GM18511 (cell line): ENCODE measurements around the gene UGT2A1.
"Not testable (repeated sequence)": the region's sequence is repeated elsewhere in the genome, so short reads cannot be mapped to it uniquely, and the experiment has no call there.

Source experiments
- ATAC-seq: cut with Tn5 transposase; IDR thresholded peaks from one replicate; pipeline ENCODE4 v1.9.1; 2021; ENCODE audit warnings: mild to moderate bottlenecking, moderate library complexity; ENCODE audit not compliant: unreplicated experiment

Gene UGT2A1

GRCh38 chr4:69653147-69653546, at the start of gene UGT2A1:
Gene UGT2A1, minus strand, starts transcription at chr4:69653247. Its CDS starts 5,603 bp downstream, at chr4:69647644.
- ATAC-seq: no peak

GRCh38 chr4:69702201-69702600, 49.2 kb upstream of the UGT2A1 start:
- ATAC-seq: no peak

- no peak for ATAC-seq
Observed at GRCh38 chr4:69701696-69702095, 48.6 kb upstream of the UGT2A1 start.

GRCh38 chr4:69697536-69698242, 44.6 kb upstream of the UGT2A1 start:
- ATAC-seq: no peak

GRCh38 chr4:69689599-69689998, 36.6 kb upstream of the UGT2A1 start:
- peak; percentile 65 for ATAC-seq

GRCh38 chr4:69684804-69685203, 31.8 kb upstream of the UGT2A1 start:
- ATAC-seq: no peak

- no peak for ATAC-seq
Observed at GRCh38 chr4:69668680-69669079, 15.6 kb upstream of the UGT2A1 start.

- not testable (repeated sequence) for ATAC-seq
Observed at GRCh38 chr4:69664009-69664408, 11.0 kb upstream of the UGT2A1 start.

- ATAC-seq: not testable (repeated sequence)
Observed at GRCh38 chr4:69661130-69661803, 8.2 kb upstream of the UGT2A1 start.

GRCh38 chr4:69658133-69658532, 5.1 kb upstream of the UGT2A1 start:
- no peak for ATAC-seq

GRCh38 chr4:69656653-69657158, 3.7 kb upstream of the UGT2A1 start:
- no peak for ATAC-seq

- no peak for ATAC-seq
Observed at GRCh38 chr4:69650872-69651271, 2.2 kb downstream of the UGT2A1 start.

- no peak for ATAC-seq
Observed at GRCh38 chr4:69649629-69650028, 3.4 kb downstream of the UGT2A1 start.

- ATAC-seq: no peak
Observed at GRCh38 chr4:69649207-69649606, 3.8 kb downstream of the UGT2A1 start.

- no peak for ATAC-seq
Observed at GRCh38 chr4:69642961-69643360, 10.1 kb downstream of the UGT2A1 start.

- no peak for ATAC-seq
Observed at GRCh38 chr4:69640289-69640688, 12.8 kb downstream of the UGT2A1 start.

GRCh38 chr4:69639542-69639941, 13.5 kb downstream of the UGT2A1 start, which contains the start of gene UGT2A2:
Gene UGT2A2, minus strand, starts transcription at chr4:69639642. Its CDS starts 2 bp downstream, at chr4:69639640.
- ATAC-seq: no peak

- ATAC-seq: no peak
Observed at GRCh38 chr4:69617083-69617694, 35.9 kb downstream of the UGT2A1 start.

- no peak for ATAC-seq
Observed at GRCh38 chr4:69610484-69610883, 42.6 kb downstream of the UGT2A1 start.

GRCh38 chr4:69601065-69601464, 52.0 kb downstream of the UGT2A1 start:
- ATAC-seq: no peak

- no peak for ATAC-seq
Observed at GRCh38 chr4:69600013-69600412, 53.0 kb downstream of the UGT2A1 start.

GRCh38 chr4:69594382-69594781, 58.7 kb downstream of the UGT2A1 start:
- no peak for ATAC-seq
